Measurements from ENCODE around the gene ASF1B.

ASF1B gene

DNA sequence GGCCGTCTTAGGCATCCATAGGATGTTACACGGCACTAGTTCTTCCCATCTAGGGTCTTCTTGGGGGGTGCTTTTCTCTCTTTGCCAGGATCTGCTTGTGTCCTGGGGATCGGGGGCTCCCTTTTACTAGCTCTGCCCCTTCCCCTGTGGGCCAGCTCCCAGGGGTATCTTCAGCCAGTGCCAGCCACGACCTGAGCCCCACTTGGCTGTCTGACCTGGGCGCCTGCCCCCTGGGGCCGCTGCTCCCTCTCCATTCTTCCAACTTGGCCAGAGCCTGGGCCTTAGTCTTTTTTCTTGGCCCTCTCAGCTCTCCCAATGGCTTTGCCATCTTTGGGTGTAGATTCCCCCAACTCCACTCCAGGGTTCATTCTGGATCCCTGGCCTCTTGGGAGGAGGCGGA is 21.9 kb downstream of the ASF1B start:
- FAIRE-seq (no peak), DNase-seq (ENCODE audit: insufficient read length, low spot score) (no peak)
- TF ChIP-seq CTCF (IDR thresholded peaks at IDR 0.05; ENCODE audit: insufficient read depth, missing control alignments), result no peak

- no peak for FAIRE-seq
- TF ChIP-seq CTCF (IDR thresholded peaks at IDR 0.05; ENCODE audit: insufficient read depth, missing control alignments), result peak; percentile 10
- no peak for DNase-seq (ENCODE audit: insufficient read length, low spot score)
Observed at GRCh38 chr19:14113762-14114414, 22.5 kb downstream of the ASF1B start.

DNA sequence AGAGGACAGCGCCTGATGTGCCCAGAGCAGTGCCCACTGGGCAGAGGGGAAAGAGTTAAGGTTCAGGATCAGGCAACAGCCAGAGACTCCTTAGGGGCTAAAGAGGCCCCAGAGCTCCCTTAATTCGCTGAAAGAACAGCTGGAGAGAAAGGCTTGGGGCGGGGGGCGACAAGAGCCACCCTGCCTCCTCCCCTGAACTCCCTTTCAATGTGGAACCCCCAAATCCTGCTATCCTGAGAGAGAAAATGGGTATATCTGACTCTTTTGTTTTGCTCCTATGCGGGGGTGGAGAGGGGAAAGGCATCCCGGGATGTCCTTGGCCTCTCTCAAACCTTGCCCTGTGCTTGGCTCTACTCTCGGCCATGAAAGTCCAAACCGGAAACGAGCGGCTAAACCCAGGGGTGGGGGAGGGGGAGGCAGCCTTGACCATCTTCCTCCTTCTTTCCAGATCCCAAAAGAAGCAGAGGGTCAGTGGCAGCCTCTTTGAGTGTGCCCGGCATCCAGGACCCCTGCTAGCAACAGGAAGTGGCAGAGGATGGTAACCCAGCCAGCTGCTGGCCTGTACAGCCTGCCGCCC is 23.5 kb downstream of the ASF1B start:
- no peak for FAIRE-seq

DNA sequence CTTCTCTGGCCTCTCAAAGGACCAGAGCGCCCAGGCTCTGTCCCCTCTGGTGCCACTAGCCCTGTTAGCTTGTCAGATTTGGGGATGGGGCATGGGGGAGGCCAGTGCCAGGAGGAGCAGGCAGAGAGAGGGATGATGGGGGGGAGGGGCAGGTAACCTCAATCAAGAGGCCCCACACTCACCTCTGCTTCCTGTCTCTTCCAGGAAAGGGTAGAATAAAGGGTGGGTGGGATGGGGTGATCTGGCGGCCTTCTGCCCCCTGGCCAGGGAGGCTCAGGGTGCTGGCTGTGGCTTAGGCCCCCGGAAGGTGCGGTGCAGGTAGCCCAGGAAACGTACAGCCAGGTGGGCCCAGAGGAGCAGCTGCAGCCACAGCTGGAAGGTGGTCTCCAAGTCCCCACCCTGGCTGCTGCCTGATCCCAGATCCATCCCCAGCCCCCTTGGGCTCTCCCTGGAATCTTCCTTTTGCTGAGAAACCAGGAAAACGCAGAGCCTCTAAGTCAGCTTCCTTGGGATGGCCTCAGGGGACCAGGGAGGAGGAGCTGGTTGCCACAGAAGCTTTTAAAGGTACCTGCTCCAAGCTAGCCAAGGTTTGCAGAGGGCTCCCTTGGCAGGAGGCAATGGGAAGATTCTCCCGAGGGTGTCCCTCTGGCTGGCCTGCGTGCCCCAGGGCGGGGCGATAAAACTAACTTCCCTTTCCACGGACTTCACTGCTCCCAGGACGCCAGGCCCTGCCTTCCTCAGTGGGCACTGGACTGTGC is 24.2 kb downstream of the ASF1B start:
- no peak for DNase-seq (ENCODE audit: insufficient read length, low spot score)
- no peak for FAIRE-seq
- no peak for TF ChIP-seq CTCF (IDR thresholded peaks at IDR 0.05; ENCODE audit: insufficient read depth, missing control alignments)

More for the DNA sequence above, 23.5 kb downstream of the ASF1B start:
- no peak for TF ChIP-seq CTCF (IDR thresholded peaks at IDR 0.05; ENCODE audit: insufficient read depth, missing control alignments)
- DNase-seq (ENCODE audit: insufficient read length, low spot score), result no peak

GRCh38 chr19:14111486-14111885 is 24.9 kb downstream of the ASF1B start:
- no peak for TF ChIP-seq CTCF (IDR thresholded peaks at IDR 0.05; ENCODE audit: insufficient read depth, missing control alignments)
- no peak for FAIRE-seq
- DNase-seq (ENCODE audit: insufficient read length, low spot score), result no peak

GRCh38 chr19:14110650-14111049 is 25.7 kb downstream of the ASF1B start:
- no peak for FAIRE-seq
- no peak for DNase-seq (ENCODE audit: insufficient read length, low spot score)
- TF ChIP-seq CTCF (IDR thresholded peaks at IDR 0.05; ENCODE audit: insufficient read depth, missing control alignments), result no peak

Measured in D721Med (cell line).